ENCODE results near the gene CDC37L1. TPM values are rescaled to one million over a fixed set of nuclear protein-coding genes. Genes with fewer than 3 reads are reported as not detected.

The CDC37L1 gene
- total and polyA plus RNA-seq, 2 experiments from 2014 or later, result 26.9 to 29.6 TPM

- no peak for TF ChIP-seq EZH2 (IDR thresholded peaks at IDR 0.05; ENCODE audit: low read depth, unreplicated experiment)
- no peak for TF ChIP-seq ZNF114 (CRISPR knock-in tag; IDR thresholded peaks at IDR 0.05)
- TF ChIP-seq NANOG (IDR thresholded peaks at IDR 0.05; ENCODE audit: borderline replicate concordance), result no peak
- TF ChIP-seq CREB1 (CRISPR knock-in tag; IDR thresholded peaks at IDR 0.05; ENCODE audit: low read depth), result no peak
Measured at GRCh38 chr9:4670591-4670990, 8.8 kb upstream of the CDC37L1 start (continued).

- Histone ChIP-seq H4K20me1 (replicated peaks; ENCODE audit: insufficient read depth) (no peaks in the 10 kb centered on the region), H3F3A (replicated peaks; ENCODE audit: low read depth) (no peaks in the 10 kb centered on the region), H3K4me3 (no peak overlapping the region), H3K27me3 (ENCODE audit: insufficient read depth) (no peaks in the 10 kb centered on the region), H3K36me3 (ENCODE audit: insufficient read depth) (no peaks in the 10 kb centered on the region), H3K9me2 (ENCODE audit: insufficient read depth) (no peaks in the 10 kb centered on the region), H3K79me2 (replicated peaks; ENCODE audit: insufficient read depth) (no peaks in the 10 kb centered on the region), H2AFZ (no peak overlapping the region), H3K27ac (ENCODE audit: low read depth) (no peak overlapping the region), H3K4me1 (ENCODE audit: insufficient read depth) (peaks cover 10% of the 10 kb centered on the region), H3K4me2 (no peak overlapping the region)
- Mint-ChIP-seq H3K4me3 (no peak overlapping the region), H3K36me3 (ENCODE audit: low read depth) (no peaks in the 10 kb centered on the region), H3K27me3 (ENCODE audit: insufficient read depth, low read depth, poor library complexity) (peaks cover 3% of the 10 kb centered on the region), H3K9me3 (no peaks in the 10 kb centered on the region), H3K4me1 (peaks cover 20% of the 10 kb centered on the region), H3K27ac (no peak overlapping the region)
- DNase-seq (ENCODE audit: low spot score) (no peak), ATAC-seq (no peak)
- TF ChIP-seq CREB1 (CRISPR knock-in tag; IDR thresholded peaks at IDR 0.05; ENCODE audit: low read depth) (no peak), ZNF462 (CRISPR knock-in tag; IDR thresholded peaks at IDR 0.05) (no peak), EZH2phosphoT487 (IDR thresholded peaks at IDR 0.05; ENCODE audit: unreplicated experiment) (no peak), REST (IDR thresholded peaks at IDR 0.05; ENCODE audit: unreplicated experiment) (no peak), ZNF331 (CRISPR knock-in tag; IDR thresholded peaks at IDR 0.05; ENCODE audit: low read depth) (no peak), EZH2 (IDR thresholded peaks at IDR 0.05; ENCODE audit: low read depth, unreplicated experiment) (no peak), STAT1 (IDR thresholded peaks at IDR 0.05; ENCODE audit: unreplicated experiment) (no peak), POLR2AphosphoS5 (IDR thresholded peaks at IDR 0.05; ENCODE audit: low read depth) (no peak), JUNB (IDR thresholded peaks at IDR 0.05; ENCODE audit: unreplicated experiment) (no peak), ZNF114 (CRISPR knock-in tag; IDR thresholded peaks at IDR 0.05) (no peak), NANOG (IDR thresholded peaks at IDR 0.05; ENCODE audit: borderline replicate concordance) (no peak)
Measured at GRCh38 chr9:4671737-4672136, 7.6 kb upstream of the CDC37L1 start.
